Coronary artery (tissue), 2 donors: ENCODE results near the gene PWWP2B.
A peak's percentile ranks its signal among the peaks of the same experiment; 100 is the strongest.

Experiments used
- DNase-seq: peaks from one replicate; pipeline ENCODE4 v3.0.0-alpha.2; 2017; ENCODE audit warnings: low spot score
- H3K27ac ChIP-seq, 2 donors: fragments of 200-600 bp; sonication (generic); one replicate each; pipeline ENCODE4 v1.5.1; 2016 to 2019
- H3K4me3 ChIP-seq: fragments of 200-600 bp; sonication (generic); 2 replicates; pipeline ENCODE4 v1.5.1; 2016; ENCODE audit warnings: mild to moderate bottlenecking, moderate library complexity
- TF ChIP-seq, protein P1 (sequence below): fragments of 200-600 bp; sonication (generic); IDR thresholded peaks from one replicate; pipeline ENCODE4 v1.5.1; 2019; ENCODE audit warnings: antibody characterized with exemption

PWWP2B gene

GRCh38 chr10:132400547-132401151, 3.6 kb downstream of the PWWP2B start:
- Histone ChIP-seq H3K4me3 (no peak overlapping the region), H3K27ac (peak overlapping the region in 1 of 2 donors; percentile 37)
- TF ChIP-seq, protein P1, sequence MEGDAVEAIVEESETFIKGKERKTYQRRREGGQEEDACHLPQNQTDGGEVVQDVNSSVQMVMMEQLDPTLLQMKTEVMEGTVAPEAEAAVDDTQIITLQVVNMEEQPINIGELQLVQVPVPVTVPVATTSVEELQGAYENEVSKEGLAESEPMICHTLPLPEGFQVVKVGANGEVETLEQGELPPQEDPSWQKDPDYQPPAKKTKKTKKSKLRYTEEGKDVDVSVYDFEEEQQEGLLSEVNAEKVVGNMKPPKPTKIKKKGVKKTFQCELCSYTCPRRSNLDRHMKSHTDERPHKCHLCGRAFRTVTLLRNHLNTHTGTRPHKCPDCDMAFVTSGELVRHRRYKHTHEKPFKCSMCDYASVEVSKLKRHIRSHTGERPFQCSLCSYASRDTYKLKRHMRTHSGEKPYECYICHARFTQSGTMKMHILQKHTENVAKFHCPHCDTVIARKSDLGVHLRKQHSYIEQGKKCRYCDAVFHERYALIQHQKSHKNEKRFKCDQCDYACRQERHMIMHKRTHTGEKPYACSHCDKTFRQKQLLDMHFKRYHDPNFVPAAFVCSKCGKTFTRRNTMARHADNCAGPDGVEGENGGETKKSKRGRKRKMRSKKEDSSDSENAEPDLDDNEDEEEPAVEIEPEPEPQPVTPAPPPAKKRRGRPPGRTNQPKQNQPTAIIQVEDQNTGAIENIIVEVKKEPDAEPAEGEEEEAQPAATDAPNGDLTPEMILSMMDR: no peak
- no peak for DNase-seq

- no peak for DNase-seq
- TF ChIP-seq, protein P1: no peak
- H3K4me3 ChIP-seq: no peak overlapping the region
- peak overlapping the region in 1 of 2 donors; percentile 37 for H3K27ac ChIP-seq
These were observed 4.6 kb downstream of the PWWP2B start for GRCh38 chr10:132401401-132402118.

- TF ChIP-seq, protein P1: no peak
- no peak overlapping the region for H3K4me3 ChIP-seq
- no peak for DNase-seq
- H3K27ac ChIP-seq: no peak overlapping the region
These were observed 5.8 kb downstream of the PWWP2B start for GRCh38 chr10:132402781-132403241.

DNA sequence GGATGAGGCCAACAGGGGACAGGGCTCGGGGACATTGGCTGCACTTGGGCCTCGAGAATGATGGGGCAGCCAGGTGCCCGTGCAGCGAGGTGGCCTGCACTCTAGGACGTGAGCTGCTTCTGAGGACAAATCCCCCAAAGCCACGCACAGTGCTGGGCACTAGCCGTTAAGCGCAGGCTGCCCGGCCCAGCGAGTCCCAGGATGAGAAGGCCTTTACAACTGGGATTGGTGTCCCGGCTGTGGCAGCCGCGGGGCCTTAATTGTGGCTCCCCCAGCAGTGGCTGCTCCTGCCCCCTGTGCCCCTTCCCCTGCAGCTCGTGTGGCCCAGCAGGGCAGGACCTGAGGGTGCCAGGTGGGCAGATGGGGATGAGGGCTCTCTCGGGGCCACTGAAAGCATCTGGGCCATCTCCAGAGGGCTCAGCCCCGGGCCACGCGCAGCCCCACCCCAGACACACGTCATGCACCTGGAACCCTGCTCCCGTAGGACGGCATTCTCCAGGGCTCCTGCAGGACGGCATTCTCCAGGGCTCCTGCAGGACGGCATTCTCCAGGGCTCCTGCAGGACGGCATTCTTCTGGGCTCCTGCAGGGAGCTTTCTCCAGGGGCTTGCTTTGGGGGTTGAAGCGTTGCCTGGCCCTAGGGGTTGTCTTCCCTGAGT, 6.6 kb downstream of the PWWP2B start:
- Histone ChIP-seq H3K4me3 (no peak overlapping the region), H3K27ac (no peak overlapping the region)
- TF ChIP-seq, protein P1: no peak
- no peak for DNase-seq

DNA sequence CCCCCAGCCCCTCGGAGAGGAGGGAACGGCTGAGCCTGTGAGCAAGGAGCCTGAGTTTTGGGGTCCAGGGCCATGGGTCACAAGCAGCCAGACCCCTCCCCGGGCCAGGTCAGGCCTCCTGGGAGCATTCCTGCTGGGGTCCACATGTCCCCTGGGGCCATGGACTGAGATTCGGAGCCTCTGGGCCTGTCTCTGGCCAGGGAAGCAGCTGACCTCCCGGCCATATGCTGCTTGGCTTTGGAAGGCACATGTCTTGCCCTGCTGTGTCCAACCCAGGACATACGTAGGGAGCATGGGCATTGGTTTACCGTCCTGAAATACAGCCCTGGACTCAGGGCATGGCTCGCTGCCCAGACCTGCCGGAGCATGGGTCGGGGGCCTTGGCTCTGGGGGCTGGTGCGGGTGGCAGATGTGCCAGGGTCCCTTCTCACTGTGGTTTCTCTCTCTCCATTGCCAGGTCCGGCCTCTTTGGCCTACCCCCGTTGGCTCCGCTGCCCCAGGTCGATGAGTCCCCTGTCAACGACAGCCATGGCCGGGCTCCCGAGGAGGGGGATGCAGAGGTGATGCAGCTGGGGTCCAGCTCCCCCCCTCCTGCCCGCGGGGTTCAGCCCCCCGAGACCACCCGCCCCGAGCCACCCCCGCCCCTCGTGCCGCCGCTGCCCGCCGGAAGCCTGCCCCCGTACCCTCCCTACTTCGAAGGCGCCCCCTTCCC, 7.3 kb downstream of the PWWP2B start:
- H3K27ac ChIP-seq: no peak overlapping the region
- no peak overlapping the region for H3K4me3 ChIP-seq
- TF ChIP-seq, protein P1: no peak
- DNase-seq: no peak

GRCh38 chr10:132404911-132405462, 8.0 kb downstream of the PWWP2B start:
- DNase-seq: no peak
- H3K27ac ChIP-seq: no peak overlapping the region
- TF ChIP-seq, protein P1: no peak
- no peak overlapping the region for H3K4me3 ChIP-seq
